Measurements from ENCODE around the gene RRP1B.

DNA sequence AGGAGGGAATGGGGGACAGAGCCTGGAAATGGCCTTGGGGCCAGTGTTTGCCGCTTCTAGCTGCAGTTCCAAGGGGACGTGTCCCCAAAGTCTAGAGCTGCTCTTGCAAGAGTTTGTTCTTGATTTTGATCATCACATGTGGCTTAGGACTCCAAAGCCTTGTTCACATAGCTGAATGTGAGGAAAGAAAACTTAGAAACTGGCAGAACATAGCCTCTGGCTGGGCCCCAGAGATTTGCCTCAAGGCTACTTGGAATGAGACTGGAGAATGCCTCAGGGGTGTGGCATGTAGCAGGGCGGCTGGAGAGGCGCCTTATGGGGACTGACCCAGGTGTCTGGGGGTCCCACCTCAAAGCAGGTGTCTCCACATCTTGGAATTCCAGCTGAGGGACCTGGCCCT lies 61.8 kb downstream of the RRP1B start:
- TF ChIP-seq, protein P1, sequence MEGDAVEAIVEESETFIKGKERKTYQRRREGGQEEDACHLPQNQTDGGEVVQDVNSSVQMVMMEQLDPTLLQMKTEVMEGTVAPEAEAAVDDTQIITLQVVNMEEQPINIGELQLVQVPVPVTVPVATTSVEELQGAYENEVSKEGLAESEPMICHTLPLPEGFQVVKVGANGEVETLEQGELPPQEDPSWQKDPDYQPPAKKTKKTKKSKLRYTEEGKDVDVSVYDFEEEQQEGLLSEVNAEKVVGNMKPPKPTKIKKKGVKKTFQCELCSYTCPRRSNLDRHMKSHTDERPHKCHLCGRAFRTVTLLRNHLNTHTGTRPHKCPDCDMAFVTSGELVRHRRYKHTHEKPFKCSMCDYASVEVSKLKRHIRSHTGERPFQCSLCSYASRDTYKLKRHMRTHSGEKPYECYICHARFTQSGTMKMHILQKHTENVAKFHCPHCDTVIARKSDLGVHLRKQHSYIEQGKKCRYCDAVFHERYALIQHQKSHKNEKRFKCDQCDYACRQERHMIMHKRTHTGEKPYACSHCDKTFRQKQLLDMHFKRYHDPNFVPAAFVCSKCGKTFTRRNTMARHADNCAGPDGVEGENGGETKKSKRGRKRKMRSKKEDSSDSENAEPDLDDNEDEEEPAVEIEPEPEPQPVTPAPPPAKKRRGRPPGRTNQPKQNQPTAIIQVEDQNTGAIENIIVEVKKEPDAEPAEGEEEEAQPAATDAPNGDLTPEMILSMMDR (IDR thresholded peaks at IDR 0.05; ENCODE audit: low read length): no peak
- TF ChIP-seq EZH2 (optimal IDR thresholded peaks at IDR 0.05; ENCODE audit: low read depth, low read length): no peak
- TF ChIP-seq EZH2phosphoT487 (IDR thresholded peaks at IDR 0.05; ENCODE audit: low read length): no peak
